GM18861 (cell line): ENCODE measurements around the gene SEPSECS.

Experiments
- ATAC-seq: cut with Tn5 transposase; IDR thresholded peaks from one replicate; pipeline ENCODE4 v1.9.1; 2021; ENCODE audit not compliant: unreplicated experiment

SEPSECS gene

GRCh38 chr4:25110527-25111329 lies 49.5 kb downstream of the SEPSECS start:
- ATAC-seq: no peak

DNA sequence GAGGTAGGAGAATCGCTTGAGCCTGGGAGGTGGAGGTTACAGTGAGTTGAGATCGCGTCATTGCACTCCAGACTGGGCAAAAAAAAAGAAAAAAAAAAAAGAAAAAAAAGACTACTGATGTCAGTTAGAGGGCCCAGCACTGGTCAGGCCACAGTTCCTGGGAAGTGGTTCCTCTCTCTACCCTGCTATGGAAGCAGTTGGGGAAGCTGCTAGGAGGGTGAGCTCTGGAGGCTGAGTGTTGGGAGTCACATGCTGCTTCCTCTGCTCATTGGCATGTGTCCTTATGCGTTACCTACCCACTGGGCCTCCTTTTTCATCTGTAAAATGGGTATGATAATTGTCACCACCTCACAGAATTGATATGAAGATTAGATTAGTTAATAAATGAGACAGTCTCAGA lies 50.7 kb downstream of the SEPSECS start:
- no peak for ATAC-seq

- ATAC-seq: no peak
Observed at GRCh38 chr4:25108556-25108955, 51.7 kb downstream of the SEPSECS start.

GRCh38 chr4:25107827-25108516 lies 52.3 kb downstream of the SEPSECS start:
- no peak for ATAC-seq

DNA sequence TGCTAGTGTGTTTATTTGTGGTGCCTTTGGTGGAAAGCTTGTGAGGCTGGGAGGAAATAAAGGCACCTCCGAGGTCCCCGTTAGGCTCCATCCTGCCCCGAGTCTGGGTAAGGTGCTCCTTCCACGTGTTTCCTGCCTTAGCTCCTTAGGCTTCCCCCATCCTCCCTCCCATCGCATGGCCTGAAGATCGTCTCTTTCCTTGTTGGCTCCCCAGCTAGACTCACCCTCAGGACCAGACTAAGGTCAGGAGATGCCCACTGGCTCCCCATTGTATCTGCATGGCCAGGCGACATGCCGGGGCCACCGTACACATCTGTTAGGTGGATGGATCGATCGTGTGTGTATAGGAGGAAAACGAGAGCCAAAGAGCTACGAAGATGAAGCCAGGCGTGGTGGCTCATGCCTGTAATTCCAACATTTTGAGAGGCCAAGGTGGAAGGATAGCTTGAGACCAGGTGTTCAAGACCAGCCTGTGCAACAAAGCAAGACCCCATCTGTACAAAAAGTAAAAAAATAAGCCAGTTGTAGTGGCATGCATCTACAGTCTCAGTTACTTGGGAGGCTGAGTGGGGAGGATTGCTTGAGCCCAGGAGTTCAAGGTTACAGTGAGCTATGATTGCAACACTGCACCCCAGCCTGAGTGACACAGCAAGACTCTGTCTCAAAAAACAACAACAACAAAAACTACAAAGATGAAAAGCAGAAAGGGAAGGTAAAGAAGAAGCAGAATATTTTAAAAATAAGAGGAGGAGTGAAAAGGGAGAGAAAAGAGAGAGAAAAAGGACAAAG lies 53.7 kb downstream of the SEPSECS start:
- no peak for ATAC-seq

DNA sequence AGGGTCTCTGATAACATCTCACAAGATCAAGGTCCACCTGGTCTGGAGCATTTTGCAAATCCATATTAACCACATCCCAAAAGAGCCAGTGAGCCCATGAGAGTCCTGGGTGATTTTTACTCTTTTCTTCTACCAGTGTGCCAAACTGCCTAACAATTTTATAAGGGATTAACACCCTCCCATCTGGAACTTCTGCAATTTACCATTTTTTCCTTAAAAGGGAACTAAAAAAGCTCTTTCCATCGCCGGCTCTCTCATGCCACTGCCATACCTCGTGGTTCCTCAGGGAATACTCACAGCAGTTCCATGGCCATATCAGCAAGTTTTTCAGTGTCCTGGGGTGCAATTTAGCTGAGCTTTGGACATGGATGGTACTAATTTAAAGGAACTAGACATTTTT lies 55.7 kb downstream of the SEPSECS start:
- no peak for ATAC-seq

- ATAC-seq: no peak
Observed at GRCh38 chr4:25103418-25103817, 56.8 kb downstream of the SEPSECS start.

DNA sequence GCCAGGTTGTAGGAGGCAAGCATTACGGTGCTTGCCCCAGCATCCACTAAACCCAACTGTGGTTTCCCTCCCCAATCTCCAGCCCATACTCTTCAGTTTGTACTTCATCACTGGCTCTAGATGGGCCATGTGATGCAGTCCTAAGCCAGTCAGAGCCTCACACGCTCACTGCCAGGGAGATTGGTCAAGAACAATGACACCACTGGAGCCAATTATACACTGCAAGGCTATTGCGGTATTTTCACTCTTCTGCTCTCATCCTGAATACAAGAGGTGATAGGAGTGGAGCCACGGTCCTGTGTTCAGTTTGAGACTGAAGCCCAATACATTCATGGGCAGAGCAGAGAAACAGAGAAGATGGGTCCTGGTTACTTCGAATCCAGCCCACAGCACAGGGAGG lies 58.4 kb downstream of the SEPSECS start:
- ATAC-seq: no peak

DNA sequence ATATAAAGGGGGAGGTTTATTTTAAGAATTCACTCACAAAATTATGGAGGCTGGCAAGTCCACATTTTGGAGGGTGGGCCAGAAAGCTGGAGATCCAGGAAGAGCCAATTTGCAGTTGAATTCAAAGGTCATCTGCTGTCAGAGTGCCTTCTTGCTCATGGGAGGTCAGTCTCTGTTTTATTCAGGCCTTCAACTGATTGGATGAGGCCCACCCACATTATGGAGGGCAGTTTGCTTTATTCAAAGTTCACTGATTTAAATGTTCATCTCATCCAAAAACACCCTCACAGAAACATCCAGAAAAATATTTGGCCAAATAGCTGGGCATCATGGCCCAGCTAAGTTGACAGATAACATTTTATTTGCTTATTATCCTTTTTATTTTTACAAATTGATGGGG lies 59.5 kb downstream of the SEPSECS start:
- no peak for ATAC-seq

GRCh38 chr4:25100021-25100555 lies 60.2 kb downstream of the SEPSECS start:
- no peak for ATAC-seq

DNA sequence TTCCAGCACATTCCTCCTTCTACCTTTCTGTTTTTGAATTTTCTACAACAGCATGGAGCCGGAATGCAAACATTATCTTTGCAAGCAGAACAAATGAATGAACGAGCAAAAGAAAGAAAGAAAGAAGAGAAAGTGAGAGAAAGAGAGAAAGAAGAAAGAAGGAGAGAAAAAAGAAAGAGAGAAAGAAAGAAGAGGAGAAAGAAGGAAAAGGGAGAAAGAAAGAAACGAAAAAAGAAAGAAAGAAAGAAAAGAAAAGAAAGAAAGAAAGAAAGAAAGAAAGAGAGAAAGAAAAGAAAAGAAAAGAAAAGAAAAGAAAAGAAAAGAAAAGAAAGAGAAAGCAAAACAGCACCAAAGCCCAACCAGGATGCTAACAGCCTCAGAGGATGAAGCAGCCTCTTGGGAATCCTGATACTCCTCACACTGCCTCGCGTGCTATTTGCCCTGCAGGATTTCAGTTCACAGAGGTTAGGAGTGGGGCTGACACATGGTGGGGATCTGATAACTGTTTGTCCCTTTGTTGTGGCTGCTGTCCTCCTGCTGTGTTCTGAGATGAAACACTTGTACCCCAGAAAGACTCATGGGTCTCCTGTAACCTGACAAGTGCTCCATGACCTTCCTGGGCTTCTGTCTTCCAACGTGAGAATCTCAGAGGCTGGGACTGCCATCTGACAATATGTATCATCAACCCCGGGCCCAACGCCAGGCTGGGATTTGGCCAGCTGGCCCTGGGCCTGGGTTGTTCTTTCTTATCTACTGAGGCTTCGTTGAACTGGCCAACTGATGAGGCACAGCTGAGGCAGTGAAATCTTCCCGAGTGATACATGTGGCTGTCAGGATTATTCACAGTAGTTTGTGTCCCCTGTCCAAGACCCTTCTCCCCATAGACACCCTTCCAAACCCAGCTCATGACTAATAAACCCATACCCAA lies 61.0 kb downstream of the SEPSECS start:
- ATAC-seq: no peak

GRCh38 chr4:25096981-25097443 lies 63.2 kb downstream of the SEPSECS start:
- no peak for ATAC-seq

- ATAC-seq: no peak
Observed at GRCh38 chr4:25096251-25096980, 63.8 kb downstream of the SEPSECS start.

GRCh38 chr4:25095837-25096236 lies 64.4 kb downstream of the SEPSECS start:
- ATAC-seq: no peak

- no peak for ATAC-seq
Observed at GRCh38 chr4:25092139-25092538, 68.1 kb downstream of the SEPSECS start.

- no peak for ATAC-seq
Observed at GRCh38 chr4:25090516-25090915, 69.7 kb downstream of the SEPSECS start.

DNA sequence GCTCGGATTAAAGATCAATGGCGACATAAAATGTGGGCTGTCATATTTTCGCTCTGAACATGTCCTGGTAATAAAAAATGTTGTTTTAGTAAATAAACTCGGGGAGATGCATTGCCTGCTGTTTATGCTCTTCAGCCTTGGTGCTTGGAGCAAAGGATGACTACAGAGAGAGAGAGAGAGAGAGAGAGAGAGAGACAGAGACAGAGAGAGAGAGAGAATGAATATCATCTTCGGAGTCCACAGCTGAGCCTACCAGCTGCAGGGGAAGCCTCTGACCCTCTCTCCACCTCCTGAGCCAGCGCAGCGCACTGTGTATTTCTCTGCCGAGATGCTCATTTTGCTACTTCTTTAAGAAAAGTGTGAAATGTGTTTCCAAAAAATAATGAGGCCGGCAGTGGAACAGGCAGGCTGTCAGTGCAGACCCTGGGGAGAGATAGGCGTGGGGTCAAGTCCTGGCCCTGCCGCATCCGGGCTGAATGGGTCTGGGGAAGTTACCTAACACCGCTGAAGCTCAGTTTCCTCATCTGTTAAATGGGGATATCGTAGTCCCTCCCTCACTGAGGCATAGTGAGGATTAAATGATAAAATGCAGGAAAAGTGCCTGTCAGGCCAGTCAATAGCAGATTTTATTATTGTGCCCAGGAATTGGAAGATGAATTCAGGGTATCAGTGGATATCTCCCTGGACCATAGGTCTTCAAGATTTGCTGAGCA lies 71.0 kb downstream of the SEPSECS start:
- no peak for ATAC-seq

DNA sequence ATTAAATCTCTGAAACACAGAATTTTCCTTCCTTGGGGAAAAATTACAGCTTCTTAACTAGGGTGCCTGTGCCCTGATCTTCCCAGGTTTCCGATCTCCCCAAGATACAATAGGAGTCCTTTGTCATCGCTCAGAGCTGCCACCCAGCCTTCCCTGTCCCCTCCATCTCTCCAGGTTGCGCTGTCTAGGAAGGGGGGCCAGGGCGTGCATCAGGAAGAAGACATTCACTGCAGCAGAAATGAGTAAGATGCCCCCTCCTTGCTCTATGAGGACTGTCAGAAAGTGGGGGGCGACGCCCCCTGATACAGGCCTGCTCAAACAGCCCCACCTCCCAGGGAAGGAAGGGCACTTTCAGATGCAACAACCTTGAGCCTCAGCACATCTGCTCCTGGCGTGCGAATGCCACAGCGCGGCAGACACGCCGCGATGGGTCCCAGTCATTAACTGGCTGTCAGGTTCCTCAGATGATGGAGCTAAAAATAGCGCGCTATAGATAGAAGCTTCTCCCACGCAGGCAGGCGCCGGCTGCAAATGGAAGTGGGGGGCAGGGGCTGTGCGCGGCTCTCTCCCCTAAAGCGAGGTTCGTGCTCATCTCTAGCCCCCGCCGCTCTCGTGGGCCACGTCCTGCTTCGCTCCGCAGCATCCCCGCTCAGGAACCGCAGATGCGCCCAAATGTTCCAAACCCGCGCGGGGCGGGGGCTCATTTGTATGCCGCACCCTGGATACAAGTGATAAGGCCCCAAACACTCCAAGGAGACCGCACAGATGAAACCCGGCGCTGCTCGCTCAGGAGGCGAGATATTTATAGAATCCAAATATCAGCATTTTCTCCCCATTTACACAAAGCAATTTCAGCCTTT lies 71.9 kb downstream of the SEPSECS start:
- ATAC-seq: no peak
